Measurements from ENCODE around the gene TMEM250.
A peak's percentile ranks its signal among the peaks of the same experiment; 100 is the strongest.
"Not testable (repeated sequence)": the region's sequence is repeated elsewhere in the genome, so short reads cannot be mapped to it uniquely, and the experiment has no call there.

Gene TMEM250

GRCh38 chr9:136118320-136119060 is at the start of gene TMEM250:
Gene TMEM250, minus strand, starts transcription at chr9:136118875. Its CDS starts 1,975 bp downstream, at chr9:136116900.
- peak; percentile 94 for DNase-seq (ENCODE audit: insufficient read length, low spot score)
- peak; percentile 98 for FAIRE-seq

- no peak for DNase-seq (ENCODE audit: insufficient read length, low spot score)
- no peak for FAIRE-seq
Measured at GRCh38 chr9:136163248-136163850, 44.7 kb upstream of the TMEM250 start.

- FAIRE-seq, result peak; percentile 87
- DNase-seq (ENCODE audit: insufficient read length, low spot score), result no peak
Measured at GRCh38 chr9:136160995-136161610, 42.4 kb upstream of the TMEM250 start.

GRCh38 chr9:136160381-136160841 is 41.7 kb upstream of the TMEM250 start:
- no peak for FAIRE-seq
- DNase-seq (ENCODE audit: insufficient read length, low spot score), result no peak

- no peak for DNase-seq (ENCODE audit: insufficient read length, low spot score)
- FAIRE-seq, result no peak
Measured at GRCh38 chr9:136159851-136160250, 41.2 kb upstream of the TMEM250 start.

- no peak for FAIRE-seq
- DNase-seq (ENCODE audit: insufficient read length, low spot score), result no peak
Measured at GRCh38 chr9:136157477-136158265, 39.0 kb upstream of the TMEM250 start.

GRCh38 chr9:136156209-136157120 is 37.8 kb upstream of the TMEM250 start:
- FAIRE-seq (no peak), DNase-seq (ENCODE audit: insufficient read length, low spot score) (no peak)

- FAIRE-seq (no peak), DNase-seq (ENCODE audit: insufficient read length, low spot score) (no peak)
Measured at GRCh38 chr9:136155576-136155975, 36.9 kb upstream of the TMEM250 start.

- DNase-seq (ENCODE audit: insufficient read length, low spot score) (no peak), FAIRE-seq (no peak)
Measured at GRCh38 chr9:136154943-136155342, 36.3 kb upstream of the TMEM250 start.

GRCh38 chr9:136153381-136154065 is 34.8 kb upstream of the TMEM250 start:
- DNase-seq (ENCODE audit: insufficient read length, low spot score) (no peak), FAIRE-seq (no peak)

- no peak for FAIRE-seq
Measured at GRCh38 chr9:136152931-136153330, 34.3 kb upstream of the TMEM250 start.

GRCh38 chr9:136152543-136152866 is 33.8 kb upstream of the TMEM250 start:
- DNase-seq (ENCODE audit: insufficient read length, low spot score) (no peak), FAIRE-seq (no peak)

More at GRCh38 chr9:136152931-136153330, 34.3 kb upstream of the TMEM250 start:
- DNase-seq (ENCODE audit: insufficient read length, low spot score), result no peak

- DNase-seq (ENCODE audit: insufficient read length, low spot score) (no peak), FAIRE-seq (no peak)
Measured at GRCh38 chr9:136151848-136152542, 33.3 kb upstream of the TMEM250 start.

GRCh38 chr9:136151214-136151804 is 32.6 kb upstream of the TMEM250 start:
- FAIRE-seq (no peak), DNase-seq (ENCODE audit: insufficient read length, low spot score) (no peak)

GRCh38 chr9:136150664-136151213 is 32.1 kb upstream of the TMEM250 start:
- DNase-seq (ENCODE audit: insufficient read length, low spot score); FAIRE-seq: not testable (repeated sequence)

GRCh38 chr9:136149853-136150252 is 31.2 kb upstream of the TMEM250 start:
- no peak for DNase-seq (ENCODE audit: insufficient read length, low spot score)
- FAIRE-seq, result no peak

GRCh38 chr9:136149337-136149736 is 30.7 kb upstream of the TMEM250 start:
- no peak for FAIRE-seq
- DNase-seq (ENCODE audit: insufficient read length, low spot score), result no peak

GRCh38 chr9:136148766-136149165 is 30.1 kb upstream of the TMEM250 start:
- FAIRE-seq, result no peak
- DNase-seq (ENCODE audit: insufficient read length, low spot score), result no peak

All from HTR-8/SVneo (cell line).